ENCODE data around the gene MAPK12.

The MAPK12 gene

DNA sequence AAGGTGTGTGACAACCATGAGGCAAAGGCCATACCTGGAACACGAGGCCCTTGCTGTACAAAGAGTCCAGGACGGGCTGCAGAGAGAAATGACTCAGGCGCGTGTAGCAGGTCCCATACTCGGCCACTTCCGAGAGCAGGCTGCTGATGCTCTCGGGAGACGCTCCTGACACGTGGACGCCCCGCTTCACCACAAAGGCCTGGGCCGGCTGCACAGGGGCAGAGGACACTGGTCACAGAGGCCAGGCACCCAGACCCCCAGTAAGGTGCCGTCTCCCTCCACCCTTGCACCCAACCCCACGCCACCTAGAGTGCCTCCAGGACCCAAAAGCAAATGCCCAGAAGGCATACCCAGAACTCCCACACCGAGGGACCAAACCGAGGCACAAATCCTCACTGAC is 32.1 kb downstream of the MAPK12 start:
- in situ Hi-C loops (cut with MboI; ENCODE audit: low pct_unique_long_range_greater_than_20kb, low sequenced_read_pairs, unreplicated experiment): no loop called here
- TF ChIP-seq, protein P1, sequence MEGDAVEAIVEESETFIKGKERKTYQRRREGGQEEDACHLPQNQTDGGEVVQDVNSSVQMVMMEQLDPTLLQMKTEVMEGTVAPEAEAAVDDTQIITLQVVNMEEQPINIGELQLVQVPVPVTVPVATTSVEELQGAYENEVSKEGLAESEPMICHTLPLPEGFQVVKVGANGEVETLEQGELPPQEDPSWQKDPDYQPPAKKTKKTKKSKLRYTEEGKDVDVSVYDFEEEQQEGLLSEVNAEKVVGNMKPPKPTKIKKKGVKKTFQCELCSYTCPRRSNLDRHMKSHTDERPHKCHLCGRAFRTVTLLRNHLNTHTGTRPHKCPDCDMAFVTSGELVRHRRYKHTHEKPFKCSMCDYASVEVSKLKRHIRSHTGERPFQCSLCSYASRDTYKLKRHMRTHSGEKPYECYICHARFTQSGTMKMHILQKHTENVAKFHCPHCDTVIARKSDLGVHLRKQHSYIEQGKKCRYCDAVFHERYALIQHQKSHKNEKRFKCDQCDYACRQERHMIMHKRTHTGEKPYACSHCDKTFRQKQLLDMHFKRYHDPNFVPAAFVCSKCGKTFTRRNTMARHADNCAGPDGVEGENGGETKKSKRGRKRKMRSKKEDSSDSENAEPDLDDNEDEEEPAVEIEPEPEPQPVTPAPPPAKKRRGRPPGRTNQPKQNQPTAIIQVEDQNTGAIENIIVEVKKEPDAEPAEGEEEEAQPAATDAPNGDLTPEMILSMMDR (IDR thresholded peaks at IDR 0.05; ENCODE audit: extremely low read depth, insufficient read depth, missing control alignments): no peak
- no peak for DNase-seq (ENCODE audit: low spot score)

DNA sequence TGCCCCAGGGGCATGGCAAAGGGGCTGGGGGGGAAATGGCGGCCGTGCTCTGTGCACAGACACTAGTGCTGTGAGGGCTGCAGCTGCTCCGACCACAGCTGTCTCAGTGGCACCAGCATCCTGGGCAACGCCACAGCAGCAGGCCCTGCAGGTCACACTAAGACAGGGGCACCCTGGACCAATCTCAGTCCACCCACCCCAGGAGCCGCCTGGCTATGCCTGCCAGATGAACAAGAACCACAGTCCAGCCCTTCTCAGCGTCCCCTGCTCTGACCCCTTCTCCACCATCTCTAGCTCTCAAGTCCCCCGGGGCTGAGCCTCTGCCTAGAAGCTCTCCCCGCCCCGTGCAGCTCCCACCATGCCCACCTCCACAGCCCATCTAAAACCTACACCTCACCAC is 33.1 kb downstream of the MAPK12 start:
- in situ Hi-C loops (cut with MboI; ENCODE audit: low pct_unique_long_range_greater_than_20kb, low sequenced_read_pairs, unreplicated experiment): no loop called here
- TF ChIP-seq, protein P1 (IDR thresholded peaks at IDR 0.05; ENCODE audit: extremely low read depth, insufficient read depth, missing control alignments): no peak
- no peak for DNase-seq (ENCODE audit: low spot score)

DNA sequence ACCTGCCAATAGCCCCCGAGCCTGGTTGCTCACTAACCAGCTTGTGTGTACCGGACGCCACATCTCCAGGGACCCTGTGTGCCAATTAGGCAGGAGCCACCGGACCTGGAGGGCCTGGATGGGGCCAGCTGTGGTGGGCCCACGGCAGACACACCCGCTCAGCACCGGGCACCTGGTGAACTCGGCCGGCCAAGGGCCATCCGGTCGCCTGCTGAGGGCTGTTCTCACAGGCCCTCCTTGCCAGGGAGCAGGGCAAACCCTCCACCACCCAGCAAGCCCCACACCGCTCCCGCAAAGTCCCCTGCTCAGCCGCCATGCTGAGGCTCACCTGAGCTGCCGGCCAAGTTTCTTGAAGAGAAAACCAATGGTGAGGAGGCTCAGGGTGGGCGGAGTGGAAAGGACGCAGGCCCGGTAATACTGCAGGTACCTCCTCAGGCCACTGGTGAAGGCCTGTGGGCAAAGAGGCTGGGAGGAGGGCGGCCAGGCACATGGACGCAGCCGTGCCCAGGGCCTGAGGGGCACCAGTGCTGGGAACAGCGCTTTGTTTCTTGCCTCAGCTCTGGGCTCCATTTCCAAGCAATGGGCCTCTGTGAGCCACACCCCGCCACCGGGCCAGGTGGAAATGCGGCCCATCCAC is 33.8 kb downstream of the MAPK12 start:
- TF ChIP-seq, protein P1 (IDR thresholded peaks at IDR 0.05; ENCODE audit: extremely low read depth, insufficient read depth, missing control alignments): no peak
- DNase-seq (ENCODE audit: low spot score): no peak
- in situ Hi-C loops (cut with MboI; ENCODE audit: low pct_unique_long_range_greater_than_20kb, low sequenced_read_pairs, unreplicated experiment): no loop called here

DNA sequence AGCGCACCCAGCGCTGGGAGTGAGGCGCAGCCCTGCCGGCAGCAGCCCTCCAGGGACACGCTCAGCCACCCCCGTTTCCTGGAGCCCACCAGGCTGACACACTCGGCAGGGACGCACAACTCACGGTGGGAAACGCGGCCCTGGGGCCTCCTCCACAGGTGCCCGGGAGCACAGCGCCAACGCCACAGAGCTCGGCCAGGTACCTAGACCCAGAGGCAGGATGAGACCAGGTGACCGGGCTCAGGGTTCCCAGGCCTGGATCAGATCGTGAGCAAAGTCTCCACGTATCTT is 34.7 kb downstream of the MAPK12 start:
- TF ChIP-seq, protein P1 (IDR thresholded peaks at IDR 0.05; ENCODE audit: extremely low read depth, insufficient read depth, missing control alignments): no peak
- DNase-seq (ENCODE audit: low spot score): no peak
- in situ Hi-C loops (cut with MboI; ENCODE audit: low pct_unique_long_range_greater_than_20kb, low sequenced_read_pairs, unreplicated experiment): no loop called here

DNA sequence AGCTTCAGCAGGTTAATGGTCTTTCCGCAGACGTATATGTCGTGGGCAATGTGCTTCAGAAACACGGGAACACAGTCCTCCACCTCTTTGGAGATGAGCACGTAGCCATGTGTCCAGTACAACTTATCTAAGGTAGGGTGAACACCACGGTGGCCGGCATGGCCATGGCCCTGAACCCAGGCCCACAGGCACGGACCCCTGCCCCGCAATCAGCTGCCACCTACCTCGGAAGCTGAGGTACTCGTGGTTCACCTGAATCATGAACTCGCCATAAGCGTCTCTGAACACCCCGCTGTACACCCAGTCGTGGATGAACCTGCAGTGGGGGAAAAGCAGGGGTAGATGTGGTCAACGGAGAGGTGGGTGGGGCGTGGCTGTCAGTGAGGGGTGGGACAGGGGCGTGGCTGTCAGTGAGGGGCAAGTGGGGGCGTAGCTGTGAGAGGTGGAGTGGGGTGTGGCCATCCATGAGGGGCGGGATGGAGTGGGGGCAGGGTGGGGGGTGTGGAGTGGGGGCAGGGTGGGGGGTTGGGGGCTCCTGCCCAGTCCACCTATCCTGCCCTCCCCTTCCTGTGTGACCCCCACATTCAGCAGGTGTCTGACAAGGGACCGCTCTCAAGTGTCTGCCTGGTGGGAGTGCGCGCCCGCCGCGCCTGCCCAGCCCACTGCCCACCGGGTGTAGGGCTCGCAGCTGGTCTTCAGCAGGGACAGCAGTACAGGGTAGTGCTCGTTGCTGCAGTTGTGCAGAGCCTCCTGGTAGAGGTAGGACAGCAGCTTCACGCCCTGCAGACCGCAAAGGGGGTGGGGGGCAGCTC is 35.2 kb downstream of the MAPK12 start:
- no peak for DNase-seq (ENCODE audit: low spot score)
- TF ChIP-seq, protein P1 (IDR thresholded peaks at IDR 0.05; ENCODE audit: extremely low read depth, insufficient read depth, missing control alignments): no peak
- in situ Hi-C loops (cut with MboI; ENCODE audit: low pct_unique_long_range_greater_than_20kb, low sequenced_read_pairs, unreplicated experiment): no loop called here

DNA sequence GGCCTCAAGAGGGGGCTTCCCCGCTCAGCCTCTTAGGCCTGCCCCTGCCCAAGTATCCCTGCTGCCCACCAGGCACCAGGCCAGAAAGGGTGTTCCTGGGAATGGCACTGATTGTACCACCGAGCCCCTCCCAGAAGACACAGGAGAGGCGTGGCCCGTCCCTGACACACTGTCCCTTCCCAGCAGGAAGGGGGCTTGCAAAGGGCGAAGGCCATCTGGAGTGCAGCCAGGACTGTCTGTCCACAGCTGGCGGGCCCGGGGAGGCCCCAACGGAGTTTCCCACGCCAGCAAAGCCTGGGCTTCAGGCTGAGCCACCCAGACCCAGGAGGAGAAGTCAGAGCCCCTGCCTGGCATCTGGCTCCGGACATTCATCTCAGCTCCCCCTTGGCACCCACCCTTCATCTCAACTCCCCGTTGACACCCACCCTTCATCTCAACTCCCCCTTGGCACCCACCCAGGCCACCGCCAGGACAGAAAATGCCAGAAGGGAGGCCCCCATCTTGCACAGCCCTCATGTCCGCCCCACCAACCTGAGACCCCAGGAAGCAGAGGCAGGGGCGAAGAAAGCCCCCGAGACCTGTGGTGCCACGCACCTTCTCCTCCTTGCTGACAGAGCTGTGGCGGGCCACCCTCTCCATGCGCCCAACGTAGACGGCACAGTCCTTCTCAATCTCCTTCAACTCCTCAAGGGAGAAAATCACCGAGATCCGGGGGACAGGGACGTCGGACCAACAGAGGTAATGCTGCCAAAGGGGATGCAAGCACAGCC is 36.1 kb downstream of the MAPK12 start:
- TF ChIP-seq, protein P1 (IDR thresholded peaks at IDR 0.05; ENCODE audit: extremely low read depth, insufficient read depth, missing control alignments): no peak
- in situ Hi-C loops (cut with MboI; ENCODE audit: low pct_unique_long_range_greater_than_20kb, low sequenced_read_pairs, unreplicated experiment): no loop called here
- DNase-seq (ENCODE audit: low spot score): no peak

Data from GM13977 (cell line).